Endothelial cell of umbilical vein (primary cell): ENCODE measurements around the gene BTBD17. TPM values are rescaled to one million over a fixed set of nuclear protein-coding genes. Genes with fewer than 3 reads are reported as not detected.

ENCODE experiments used
- BruUV-seq: library from RNA; stranded (reverse); fragments of 400-500 nt; replicated peaks from 2 replicates; lab custom pipeline; 2021; lab: Mats Ljungman, UMichigan
- CTCF ChIA-PET: fragments of 300-600, 350-600 bp; sonication (Branson Sonifier 250); formaldehyde crosslinking; loops from one replicate; lab custom pipeline; 2021; ENCODE audit warnings: antibody characterized with exemption, inconsistent platforms; lab: Charles Lee
- POLR2A ChIA-PET: fragments of 300-600, 350-600 bp; sonication (Branson Sonifier 250); formaldehyde crosslinking; loops from one replicate; lab custom pipeline; 2021; ENCODE audit warnings: antibody characterized with exemption, inconsistent platforms; lab: Charles Lee
- DNase-seq: peaks from one replicate; pipeline ENCODE4 v3.0.0-alpha.2; 2011; ENCODE audit warnings: low read depth, low spot score
- FAIRE-seq: peaks from 2 replicates; lab custom pipeline; 2011; peaks lifted over from hg19 to GRCh38; lab: Jason Lieb, UNC
- H2AFZ ChIP-seq: 2 replicates; pipeline ENCODE4 v1.6.0; 2012; ENCODE audit warnings: low read depth, low read length, control low read depth, inconsistent platforms
- H3K27ac ChIP-seq: 2 replicates; pipeline ENCODE4 v1.5.1; 2011; ENCODE audit warnings: low read depth, mild to moderate bottlenecking, control low read depth, low read length, moderate library complexity; ENCODE audit not compliant: insufficient read depth
- H3K27me3 ChIP-seq, 2 experiments: 2 replicates each; pipeline versions ENCODE4 v1.6.0 to v1.6.1; 2011; ENCODE audit warnings: low read length in 2 of 2, mixed read lengths in 1 of 2; ENCODE audit not compliant: control insufficient read depth in 2 of 2, insufficient read depth in 2 of 2
- H3K36me3 ChIP-seq, 2 experiments: 2 replicates in 1 of 2; 3 replicates in 1 of 2; pipeline ENCODE4 v1.5.1; 2011; ENCODE audit warnings: low read length in 2 of 2, mild to moderate bottlenecking in 1 of 2, moderate library complexity in 1 of 2; ENCODE audit not compliant: control insufficient read depth in 2 of 2, insufficient read depth in 2 of 2; ENCODE audit errors: extremely low read depth in 1 of 2
- H3K4me1 ChIP-seq: 3 replicates; pipeline ENCODE4 v1.5.1; 2011; ENCODE audit warnings: mild to moderate bottlenecking, low read length; ENCODE audit not compliant: control insufficient read depth, insufficient read depth; ENCODE audit errors: extremely low read depth
- H3K4me2 ChIP-seq: 2 replicates; pipeline ENCODE4 v1.6.1; 2011; ENCODE audit warnings: low read length, control low read depth, mixed read lengths; ENCODE audit not compliant: insufficient read depth
- H3K4me3 ChIP-seq, 3 experiments: fragments of 200-600 bp in 1 of 3; sonication (generic), shearing (Covaris generic) in 1 of 3; replicated peaks in 1 of 3; 2 replicates each; pipeline ENCODE4 v1.5.1; 2011 to 2016; ENCODE audit warnings: control low read depth in 3 of 3, low read length in 3 of 3, mild to moderate bottlenecking in 2 of 3, inconsistent platforms in 1 of 3, low read depth in 1 of 3, moderate library complexity in 1 of 3; ENCODE audit not compliant: insufficient read depth in 1 of 3
- H3K79me2 ChIP-seq: 2 replicates; pipeline ENCODE4 v1.6.0; 2012; ENCODE audit warnings: low read length, inconsistent platforms; ENCODE audit not compliant: control insufficient read depth, insufficient read depth
- H3K9ac ChIP-seq: replicated peaks from 2 replicates; pipeline ENCODE3; 2011; ENCODE audit warnings: low read length, control low read depth; ENCODE audit not compliant: insufficient read depth; ENCODE audit errors: extremely low read depth
- H3K9me1 ChIP-seq: replicated peaks from 3 replicates; pipeline ENCODE4 v1.6.0; 2011; ENCODE audit warnings: mild to moderate bottlenecking, low read length; ENCODE audit not compliant: control insufficient read depth, insufficient read depth; ENCODE audit errors: extremely low read depth
- H3K9me3 ChIP-seq: replicated peaks from 2 replicates; pipeline ENCODE4 v1.5.1; 2012; ENCODE audit warnings: low read length, inconsistent platforms; ENCODE audit not compliant: control insufficient read depth, insufficient read depth
- H4K20me1 ChIP-seq: replicated peaks from 2 replicates; pipeline ENCODE3; 2011; ENCODE audit warnings: mild to moderate bottlenecking, low read length; ENCODE audit not compliant: control insufficient read depth, insufficient read depth; ENCODE audit errors: extremely low read depth
- FOS ChIP-seq: IDR thresholded peaks from 2 replicates; pipeline ENCODE4 v1.6.1; 2011; ENCODE audit warnings: mild to moderate bottlenecking, low read length, moderate library complexity, borderline replicate concordance; ENCODE audit not compliant: insufficient read depth
- JUN ChIP-seq: IDR thresholded peaks from 2 replicates; pipeline ENCODE4 v1.6.1; 2011; ENCODE audit warnings: borderline replicate concordance, low read depth; ENCODE audit not compliant: insufficient read length, insufficient read depth
- MYC ChIP-seq: IDR thresholded peaks from one replicate; pipeline ENCODE4 v1.6.1; 2011; ENCODE audit warnings: mild to moderate bottlenecking, low read depth, low read length
- POLR2AphosphoS5 ChIP-seq: IDR thresholded peaks from 2 replicates; pipeline ENCODE4 v1.6.1; 2012; ENCODE audit warnings: low read depth, mild to moderate bottlenecking, control low read depth, low read length, moderate library complexity; ENCODE audit not compliant: insufficient read depth
- dilution Hi-C: fragments of 300-500 bp; cut with MboI; formaldehyde crosslinking; loops from one replicate; pipeline ENCODE4 v1.15.0; 2019; ENCODE audit warnings: low sequenced_read_pairs; ENCODE audit not compliant: extremely low pct_ligation_motif_present
- intact Hi-C: fragments of 100-400 bp; cut with micrococcal nuclease; formaldehyde crosslinking; loops from one replicate; pipeline ENCODE4 v1.10.0; 2022
- polyA plus RNA-seq, 4 experiments: library from polyadenylated mRNA; depleted of rRNA in 3 of 4; stranded (reverse) in 3 of 4; unstranded in 1 of 4; fragments of >200 nt; gene quantifications; 2 replicates each; pipeline versions ENCODE4 v1.2.1 to v1.2.3, GENCODE V29; 2011 to 2012; ENCODE audit warnings: missing spikeins in 1 of 4
- total RNA-seq: library from RNA; stranded (reverse); gene quantifications from 2 replicates; pipeline ENCODE4 v1.2.3, GENCODE V29; 2021
- TF ChIP-seq, protein P1 (sequence below): IDR thresholded peaks from 2 replicates; pipeline ENCODE4 v1.6.1; 2011; ENCODE audit not compliant: insufficient read depth, insufficient read length
- TF ChIP-seq, protein P2 (sequence below), 2 donors: IDR thresholded peaks; 1 replicate in 1 of 2; 2 replicates in 1 of 2; pipeline ENCODE4 v1.5.1; 2011; ENCODE audit warnings: low read length in 2 of 2, mild to moderate bottlenecking in 2 of 2, moderate library complexity in 2 of 2, control low read depth in 1 of 2, inconsistent platforms in 1 of 2, low read depth in 1 of 2; ENCODE audit not compliant: insufficient read depth in 1 of 2; ENCODE audit errors: extremely low read depth in 1 of 2

BTBD17 gene
- total and polyA plus RNA-seq, 2 donors (not counting 3 experiments of a cell fraction or from before 2014, with no cell fraction given), result not detected

DNA sequence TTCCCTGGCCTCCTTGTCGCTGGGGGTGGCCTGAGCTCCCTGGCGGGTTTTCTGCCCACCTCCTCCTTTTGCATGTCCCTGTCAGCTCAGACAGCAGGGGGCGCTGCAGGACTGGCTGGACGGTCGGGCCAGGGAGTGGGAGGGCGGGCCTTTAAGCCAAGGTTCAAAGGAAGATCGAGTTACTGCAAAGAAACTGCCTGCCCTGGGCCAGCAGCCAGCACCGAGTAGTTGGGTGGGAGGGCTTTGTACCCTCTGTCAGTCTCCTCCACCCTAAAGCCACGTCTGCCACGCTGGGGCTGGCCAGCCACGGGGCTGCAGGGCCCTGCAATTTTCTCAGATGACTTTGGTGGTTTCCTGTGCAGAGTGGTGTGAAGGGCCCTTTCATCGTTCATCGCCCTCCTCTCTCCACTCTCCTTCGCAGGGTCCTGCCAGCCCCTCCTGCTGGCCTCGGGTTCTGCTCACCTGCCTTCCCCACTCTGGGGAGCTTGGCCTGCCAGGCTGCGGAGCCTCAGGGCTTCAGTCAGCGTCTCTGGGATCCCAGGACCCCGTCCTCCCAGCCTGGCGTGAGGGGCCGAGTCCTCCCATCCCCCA is 17.9 kb upstream of the BTBD17 start:
- Histone ChIP-seq H3K79me2 (no peaks in the 10 kb centered on the region), H2AFZ (no peak overlapping the region)

More for the DNA sequence above, 17.9 kb upstream of the BTBD17 start:
- Histone ChIP-seq H4K20me1 (no peaks in the 10 kb centered on the region), H3K4me2 (no peak overlapping the region), H3K9me1 (no peaks in the 10 kb centered on the region), H3K4me3 (no peak overlapping the region), H3K4me1 (no peaks in the 10 kb centered on the region), H3K27ac (no peak overlapping the region), H3K27me3 (no peaks in the 10 kb centered on the region), H3K9ac (no peak overlapping the region), H3K9me3 (no peaks in the 10 kb centered on the region), H3K36me3 (no peaks in the 10 kb centered on the region)
- peak; percentile 64 for DNase-seq
- ChIA-PET CTCF (interaction anchor here (0.6 to 5.0 kb wide), 47 partner anchors 9 to 579 kb away, joined by 3 to 221 read pairs (median 4); partner anchors contain the start of genes GPR142 and RAB37), POLR2A (no interaction called here)
- BruUV-seq, result no TSS peak
- TF ChIP-seq FOS (no peak), JUN (no peak), POLR2AphosphoS5 (no peak), MYC (no peak)
- TF ChIP-seq, protein P1, sequence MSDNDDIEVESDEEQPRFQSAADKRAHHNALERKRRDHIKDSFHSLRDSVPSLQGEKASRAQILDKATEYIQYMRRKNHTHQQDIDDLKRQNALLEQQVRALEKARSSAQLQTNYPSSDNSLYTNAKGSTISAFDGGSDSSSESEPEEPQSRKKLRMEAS, result no peak
- TF ChIP-seq, protein P2, sequence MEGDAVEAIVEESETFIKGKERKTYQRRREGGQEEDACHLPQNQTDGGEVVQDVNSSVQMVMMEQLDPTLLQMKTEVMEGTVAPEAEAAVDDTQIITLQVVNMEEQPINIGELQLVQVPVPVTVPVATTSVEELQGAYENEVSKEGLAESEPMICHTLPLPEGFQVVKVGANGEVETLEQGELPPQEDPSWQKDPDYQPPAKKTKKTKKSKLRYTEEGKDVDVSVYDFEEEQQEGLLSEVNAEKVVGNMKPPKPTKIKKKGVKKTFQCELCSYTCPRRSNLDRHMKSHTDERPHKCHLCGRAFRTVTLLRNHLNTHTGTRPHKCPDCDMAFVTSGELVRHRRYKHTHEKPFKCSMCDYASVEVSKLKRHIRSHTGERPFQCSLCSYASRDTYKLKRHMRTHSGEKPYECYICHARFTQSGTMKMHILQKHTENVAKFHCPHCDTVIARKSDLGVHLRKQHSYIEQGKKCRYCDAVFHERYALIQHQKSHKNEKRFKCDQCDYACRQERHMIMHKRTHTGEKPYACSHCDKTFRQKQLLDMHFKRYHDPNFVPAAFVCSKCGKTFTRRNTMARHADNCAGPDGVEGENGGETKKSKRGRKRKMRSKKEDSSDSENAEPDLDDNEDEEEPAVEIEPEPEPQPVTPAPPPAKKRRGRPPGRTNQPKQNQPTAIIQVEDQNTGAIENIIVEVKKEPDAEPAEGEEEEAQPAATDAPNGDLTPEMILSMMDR (IDR thresholded peaks at IDR 0.05; ENCODE audit: extremely low read depth in 1 of 2, insufficient read depth in 1 of 2, low read depth in 1 of 2, low read length in 2 of 2), result peak; percentile 75 to 92
- dilution Hi-C loops (no loop called here), intact Hi-C loops (loop anchor here (1.0 kb wide), 2 partner anchors 78 to 114 kb away; no protein-coding TSS in a partner anchor)
- peak; percentile 58 for FAIRE-seq
